ENCODE data around the gene PAGR1.
A peak's percentile ranks its signal among the peaks of the same experiment; 100 is the strongest.

Gene PAGR1

GRCh38 chr16:29834079-29834478 lies 18.1 kb downstream of the PAGR1 start:
- no peak for DNase-seq (ENCODE audit: low read depth in 3 of 3, low spot score in 1 of 3)

- DNase-seq (ENCODE audit: low read depth in 3 of 3, low spot score in 1 of 3) = no peak
Observed at GRCh38 chr16:29835926-29836325, 20.0 kb downstream of the PAGR1 start.

DNA sequence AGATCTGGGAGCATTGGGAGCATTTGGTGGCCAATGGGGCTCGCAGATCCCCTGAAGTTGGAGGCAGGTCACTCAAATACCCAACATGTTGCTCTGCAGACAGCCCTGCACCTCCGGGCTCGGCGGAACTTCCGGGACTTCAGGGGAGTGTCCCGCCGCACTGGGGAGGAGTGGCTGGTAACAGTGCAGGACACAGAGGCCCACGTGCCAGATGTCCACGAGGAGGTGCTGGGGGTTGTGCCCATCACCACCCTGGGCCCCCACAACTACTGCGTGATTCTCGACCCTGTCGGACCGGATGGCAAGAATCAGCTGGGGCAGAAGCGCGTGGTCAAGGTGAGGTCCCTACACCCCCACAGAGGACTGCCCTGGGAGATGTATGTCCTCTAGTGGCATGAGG lies 20.7 kb downstream of the PAGR1 start:
- no peak for DNase-seq (ENCODE audit: low read depth in 3 of 3, low spot score in 1 of 3)

GRCh38 chr16:29837841-29838240 lies 21.9 kb downstream of the PAGR1 start:
- DNase-seq (ENCODE audit: low read depth in 3 of 3, low spot score in 1 of 3) = no peak

GRCh38 chr16:29839822-29840221 lies 23.9 kb downstream of the PAGR1 start:
- DNase-seq (ENCODE audit: low read depth in 3 of 3, low spot score in 1 of 3) = no peak

GRCh38 chr16:29840240-29840639 lies 24.3 kb downstream of the PAGR1 start:
- no peak for DNase-seq (ENCODE audit: low read depth in 3 of 3, low spot score in 1 of 3)

DNA sequence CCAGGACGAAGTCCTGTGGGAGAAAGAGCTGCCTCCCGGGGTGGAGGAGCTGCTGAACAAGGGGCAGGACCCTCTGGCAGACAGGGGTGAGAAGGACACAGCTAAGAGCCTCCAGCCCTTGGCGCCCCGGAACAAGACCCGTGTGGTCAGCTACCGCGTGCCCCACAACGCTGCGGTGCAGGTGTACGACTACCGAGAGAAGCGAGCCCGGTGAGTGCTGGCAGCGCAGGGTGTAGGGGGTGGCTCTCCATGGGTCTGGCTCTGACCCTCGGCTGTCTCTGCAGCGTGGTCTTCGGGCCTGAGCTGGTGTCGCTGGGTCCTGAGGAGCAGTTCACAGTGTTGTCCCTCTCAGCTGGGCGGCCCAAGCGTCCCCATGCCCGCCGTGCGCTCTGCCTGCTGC lies 25.7 kb downstream of the PAGR1 start:
- no peak for DNase-seq (ENCODE audit: low read depth in 3 of 3, low spot score in 1 of 3)

DNA sequence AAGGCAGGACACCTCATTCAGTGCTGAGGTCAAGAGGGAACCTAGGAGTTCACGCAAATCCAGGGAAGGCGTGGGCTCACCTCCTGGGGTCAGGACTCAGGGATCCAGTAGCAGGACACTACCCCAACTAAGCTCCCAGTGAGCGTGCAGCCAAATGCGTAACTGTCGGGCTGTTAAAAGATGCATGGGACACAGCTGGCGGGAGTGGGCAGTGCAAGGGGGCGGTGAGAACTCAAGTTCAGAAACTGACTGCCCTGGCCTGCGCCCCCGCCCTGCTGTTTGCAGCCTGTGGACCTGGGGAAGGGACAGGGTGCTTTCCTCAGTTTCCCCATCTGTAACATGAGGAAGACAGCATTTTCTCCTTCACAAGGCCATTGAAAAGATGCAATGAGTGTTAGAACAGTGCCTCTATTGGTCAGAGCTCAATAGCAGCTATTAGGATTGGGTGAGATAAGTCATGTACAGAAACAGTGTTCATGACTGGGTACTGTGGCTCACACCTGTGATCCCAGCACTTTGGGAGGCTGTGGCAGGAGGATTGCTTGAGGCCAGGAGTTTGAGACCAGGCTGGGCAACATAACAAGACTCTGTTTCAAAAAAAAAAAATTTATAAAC lies 26.9 kb downstream of the PAGR1 start:
- no peak for DNase-seq (ENCODE audit: low read depth in 3 of 3, low spot score in 1 of 3)

- no peak for DNase-seq (ENCODE audit: low read depth in 3 of 3, low spot score in 1 of 3)
Observed at GRCh38 chr16:29843931-29844330, 28.0 kb downstream of the PAGR1 start.

- no peak for DNase-seq (ENCODE audit: low read depth in 3 of 3, low spot score in 1 of 3)
Observed at GRCh38 chr16:29844575-29845331, 28.8 kb downstream of the PAGR1 start.

DNA sequence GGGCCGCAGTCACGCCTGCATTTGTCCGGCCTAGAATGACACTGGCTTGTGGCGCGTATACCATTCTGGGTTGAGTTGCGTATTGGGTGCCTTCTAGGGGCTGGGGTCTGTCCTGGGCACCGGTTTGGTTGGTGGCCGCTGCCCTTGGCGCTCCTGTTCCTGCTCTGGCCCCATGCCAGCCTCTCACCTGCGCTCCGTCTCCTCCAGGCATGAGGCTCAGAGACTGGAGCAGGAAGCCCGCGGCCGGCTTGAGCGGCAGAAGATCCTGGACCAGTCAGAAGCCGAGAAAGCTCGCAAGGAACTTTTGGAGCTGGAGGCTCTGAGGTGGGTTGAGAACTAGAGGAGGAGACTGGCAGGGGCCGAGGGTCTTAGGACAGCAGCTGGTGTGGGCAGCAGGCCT lies 29.7 kb downstream of the PAGR1 start:
- DNase-seq (ENCODE audit: low read depth in 3 of 3, low spot score in 1 of 3) = no peak

- peak; percentile 59 to 80 (median 63) for DNase-seq (ENCODE audit: low read depth in 3 of 3, low spot score in 1 of 3)
Observed at GRCh38 chr16:29848420-29849297, 32.7 kb downstream of the PAGR1 start.

GRCh38 chr16:29849505-29849904 lies 33.6 kb downstream of the PAGR1 start:
- no peak for DNase-seq (ENCODE audit: low read depth in 3 of 3, low spot score in 1 of 3)

DNA sequence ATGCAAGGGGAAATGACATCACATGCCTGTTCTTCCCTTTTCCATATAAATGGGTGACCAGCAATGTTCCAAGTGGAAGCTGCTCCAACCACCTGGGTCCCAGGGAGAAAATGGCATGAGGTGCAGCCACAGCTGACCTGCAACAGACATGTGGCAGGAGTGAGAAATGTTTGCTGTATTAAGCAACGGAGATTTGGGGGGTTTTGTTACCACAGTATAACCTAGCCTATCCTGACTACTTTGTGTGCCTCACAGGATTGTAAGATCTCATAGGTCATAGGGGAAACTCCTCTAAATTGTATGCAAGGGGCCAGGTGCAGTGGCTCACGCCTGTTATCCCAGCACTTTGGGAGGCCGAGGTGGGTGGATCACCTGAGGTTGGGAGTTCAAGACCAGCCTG lies 35.0 kb downstream of the PAGR1 start:
- no peak for DNase-seq (ENCODE audit: low read depth in 3 of 3, low spot score in 1 of 3)

- DNase-seq (ENCODE audit: low read depth in 3 of 3, low spot score in 1 of 3) = no peak
Observed at GRCh38 chr16:29852654-29853053, 36.7 kb downstream of the PAGR1 start.

- no peak for DNase-seq (ENCODE audit: low read depth in 3 of 3, low spot score in 1 of 3)
Observed at GRCh38 chr16:29854520-29855100, 38.7 kb downstream of the PAGR1 start.

- no peak for DNase-seq (ENCODE audit: low read depth in 3 of 3, low spot score in 1 of 3)
Observed at GRCh38 chr16:29857133-29857760, 41.3 kb downstream of the PAGR1 start.

DNA sequence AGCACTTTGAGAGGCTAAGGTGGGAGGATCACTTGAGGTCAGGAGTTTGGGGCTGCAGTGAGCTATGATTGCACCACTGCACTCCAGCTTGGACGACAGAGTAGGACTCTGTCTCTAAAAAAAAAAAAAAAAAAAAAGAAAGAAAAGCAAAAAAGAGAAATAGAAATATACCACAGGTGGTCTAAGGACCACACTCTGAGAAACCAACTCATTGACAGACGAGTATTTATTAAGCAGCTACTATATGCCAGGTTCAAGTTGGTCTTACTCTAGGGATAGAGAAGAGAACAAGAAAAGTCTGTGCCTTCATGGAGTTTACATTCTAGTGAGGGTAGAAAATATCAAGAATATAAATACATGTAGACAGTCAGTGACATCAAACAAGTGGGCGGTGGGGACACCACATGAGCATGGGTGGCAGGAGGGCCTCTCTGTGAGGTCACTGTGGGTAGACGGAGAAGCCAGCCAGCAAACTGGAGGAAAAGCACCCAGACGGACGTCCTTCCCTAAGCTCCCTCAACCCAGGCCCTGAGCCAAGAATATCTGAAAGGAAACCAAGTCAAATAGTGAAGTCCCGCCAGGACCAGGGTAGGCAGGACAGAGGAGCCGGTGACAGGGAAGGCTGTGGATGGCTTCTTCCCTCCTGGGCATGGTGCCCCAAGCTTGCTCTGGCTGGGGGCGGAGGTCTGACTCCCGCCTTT lies 42.3 kb downstream of the PAGR1 start:
- no peak for DNase-seq (ENCODE audit: low read depth in 3 of 3, low spot score in 1 of 3)

DNA sequence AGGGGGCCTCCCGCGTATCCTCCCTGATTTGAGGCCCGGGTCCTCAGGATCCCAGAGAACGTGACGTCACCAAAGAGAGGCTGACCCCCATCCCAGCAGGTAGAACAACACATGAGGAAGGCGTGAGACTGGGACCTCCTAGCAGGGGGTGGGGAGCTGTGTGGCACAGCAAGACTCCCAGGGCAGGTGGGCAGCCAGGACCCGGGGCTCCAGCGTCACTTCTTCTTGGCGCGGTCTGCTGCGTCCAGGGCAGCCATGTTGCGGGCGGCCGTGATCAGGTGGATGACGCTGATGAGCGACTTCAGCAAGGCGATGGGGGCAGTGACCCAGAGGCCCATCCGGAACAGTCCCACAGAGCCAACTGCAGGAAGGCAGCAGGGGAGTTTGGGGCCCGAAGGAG lies 43.0 kb downstream of the PAGR1 start:
- no peak for DNase-seq (ENCODE audit: low read depth in 3 of 3, low spot score in 1 of 3)

GRCh38 chr16:29860218-29860617 lies 44.3 kb downstream of the PAGR1 start:
- DNase-seq (ENCODE audit: low read depth in 3 of 3, low spot score in 1 of 3) = no peak

Data from stimulated activated CD4-positive, alpha-beta T cell treated with anti-CD3 and anti-CD28 coated beads, TNF-alpha, amount 100 ng/mL, for 1 hour (primary cell).